GM20431 (cell line): ENCODE results near the gene PPP1R3D.
"Not testable (repeated sequence)": the region's sequence is repeated elsewhere in the genome, so short reads cannot be mapped to it uniquely, and the experiment has no call there.

ENCODE experiments used
- in situ Hi-C: fragments of 300-500 bp; cut with MseI, MboI; formaldehyde crosslinking; loops from one replicate; pipeline ENCODE4 v1.15.0; 2020; ENCODE audit warnings: low sequenced_read_pairs; ENCODE audit not compliant: unreplicated experiment

Gene PPP1R3D, protein sequence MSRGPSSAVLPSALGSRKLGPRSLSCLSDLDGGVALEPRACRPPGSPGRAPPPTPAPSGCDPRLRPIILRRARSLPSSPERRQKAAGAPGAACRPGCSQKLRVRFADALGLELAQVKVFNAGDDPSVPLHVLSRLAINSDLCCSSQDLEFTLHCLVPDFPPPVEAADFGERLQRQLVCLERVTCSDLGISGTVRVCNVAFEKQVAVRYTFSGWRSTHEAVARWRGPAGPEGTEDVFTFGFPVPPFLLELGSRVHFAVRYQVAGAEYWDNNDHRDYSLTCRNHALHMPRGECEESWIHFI

DNA sequence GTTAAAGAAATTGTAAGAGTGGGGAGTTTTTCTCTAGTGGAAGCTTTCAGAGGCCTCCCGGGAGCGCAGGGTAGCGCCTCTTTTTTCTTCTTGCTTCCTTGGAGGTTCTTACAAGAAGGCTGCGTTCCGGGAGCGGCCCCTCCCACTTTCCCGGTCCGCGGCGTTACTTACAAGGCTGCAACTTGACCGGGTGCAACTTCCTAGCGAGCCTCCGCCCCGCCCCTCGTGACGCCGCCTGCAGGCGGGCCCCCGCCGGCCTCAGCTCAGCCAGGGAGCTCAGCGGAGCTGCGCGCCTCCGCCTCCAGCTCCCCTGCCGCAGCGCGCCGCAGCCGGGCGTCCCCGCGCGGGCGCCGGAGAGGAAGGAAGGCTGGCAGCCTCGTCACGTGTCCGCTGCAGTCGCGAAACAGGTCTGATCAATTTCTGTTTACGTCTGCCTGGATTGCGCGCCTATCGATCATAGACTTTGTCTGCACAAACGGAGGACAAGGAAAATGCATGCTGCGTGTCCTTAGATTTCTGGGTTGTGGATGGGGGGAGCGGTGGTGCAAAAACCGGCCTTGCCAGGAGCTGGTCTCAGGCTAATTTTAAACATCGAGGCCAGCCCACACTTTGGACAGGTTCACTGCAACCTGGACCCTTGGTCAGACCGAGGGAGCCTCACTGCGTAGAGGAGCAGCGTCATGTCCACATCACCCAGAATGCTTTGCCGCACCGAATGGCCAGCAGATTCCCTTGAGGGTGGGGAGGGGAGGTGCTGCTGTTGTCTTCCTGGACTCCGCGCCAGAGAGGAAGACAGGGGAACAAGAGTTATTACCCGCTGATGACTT, at the start of gene PPP1R3D, which contains the start of gene FAM217B:
Gene PPP1R3D, minus strand, starts transcription at position 177 of the 827 bp plus-strand sequence. CDS start 374 bp downstream, outside the sequence.
Gene FAM217B, plus strand, starts transcription at position 261 of the 827 bp plus-strand sequence. CDS start 3,555 bp downstream, outside the sequence.
- in situ Hi-C loops, result no loop called here

DNA sequence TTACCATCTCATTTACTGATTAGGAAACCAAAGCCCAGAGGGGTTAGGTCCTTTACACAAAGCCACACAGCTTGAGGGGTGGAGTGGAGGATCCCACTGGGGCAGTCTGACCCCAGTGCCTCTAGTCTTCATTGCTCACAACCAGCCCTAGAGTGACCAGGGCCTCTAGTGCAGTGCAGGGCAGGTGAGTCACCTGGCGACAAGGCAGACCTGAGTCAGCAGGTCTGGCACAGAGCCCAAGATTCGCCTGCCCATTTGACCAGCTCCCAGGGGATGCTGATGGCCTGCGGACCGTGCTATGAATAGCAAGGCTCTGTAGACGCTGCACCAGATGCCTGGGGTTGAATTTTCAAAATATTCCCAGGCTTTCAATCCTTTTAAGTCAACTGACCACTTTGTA, 48.0 kb upstream of the PPP1R3D start:
- in situ Hi-C loops, result no loop called here

DNA sequence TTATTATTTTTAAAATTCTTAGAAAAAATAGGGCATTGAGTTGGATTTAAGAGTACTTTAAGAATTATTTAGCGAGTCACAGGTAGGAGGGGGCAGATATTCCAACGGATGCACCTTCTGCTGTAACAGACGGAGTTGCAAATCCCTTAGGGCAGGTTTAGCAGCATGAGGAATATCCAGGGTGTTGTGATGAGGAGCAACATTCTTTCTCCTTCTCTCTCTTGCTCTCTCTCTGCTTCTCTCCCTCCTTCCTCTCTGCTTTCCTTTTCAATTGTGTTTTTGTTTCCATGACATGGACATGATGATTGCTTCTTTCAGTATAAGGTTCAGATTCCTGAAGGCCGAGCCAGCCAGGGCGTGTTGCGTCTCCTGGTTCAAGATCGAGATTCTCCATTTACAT, 47.0 kb upstream of the PPP1R3D start:
- in situ Hi-C loops, result no loop called here

GRCh38 chr20:59985864-59986263, 45.8 kb upstream of the PPP1R3D start:
- in situ Hi-C loops, result no loop called here

- in situ Hi-C loops, result no loop called here
Observed at GRCh38 chr20:59985164-59985563, 45.1 kb upstream of the PPP1R3D start.

DNA sequence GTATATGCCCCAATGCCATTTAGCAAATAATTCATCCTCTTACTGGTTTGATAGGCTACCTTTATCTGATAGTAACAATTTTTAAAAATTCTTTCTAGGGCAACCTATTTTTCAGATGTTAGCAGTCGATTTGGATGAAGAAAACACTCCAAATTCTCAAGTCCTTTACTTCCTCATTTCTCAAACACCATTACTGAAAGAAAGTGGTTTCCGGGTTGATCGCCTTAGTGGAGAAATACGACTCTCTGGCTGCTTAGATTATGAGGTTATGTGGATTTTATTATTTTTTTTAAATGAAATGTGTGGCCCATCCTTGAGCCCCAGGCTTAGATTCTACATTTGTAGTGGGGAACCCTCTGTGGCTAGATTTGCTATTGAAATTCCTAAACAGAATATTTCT, 44.4 kb upstream of the PPP1R3D start:
- in situ Hi-C loops, result no loop called here

DNA sequence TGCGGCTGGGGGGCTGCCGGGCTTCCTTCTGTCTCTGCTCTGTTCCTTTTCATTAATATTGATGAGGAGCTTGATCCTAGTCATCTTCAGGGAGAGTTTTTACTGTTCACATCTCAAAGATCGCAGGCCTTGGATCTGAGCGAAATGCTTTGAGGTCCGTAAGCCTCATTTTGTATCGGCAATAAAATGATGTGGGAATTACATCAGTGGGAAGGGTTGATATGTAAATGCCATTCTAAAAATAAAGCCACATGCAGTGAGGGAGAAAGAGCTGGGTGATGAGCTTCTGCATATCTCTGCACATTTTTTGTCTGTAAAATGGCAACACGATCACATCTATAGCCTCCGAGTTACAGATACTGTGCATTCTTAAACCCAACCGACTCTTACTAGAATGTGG, 43.0 kb upstream of the PPP1R3D start:
- in situ Hi-C loops, result no loop called here

- in situ Hi-C loops, result no loop called here
Observed at GRCh38 chr20:59977086-59977485, 37.0 kb upstream of the PPP1R3D start.

GRCh38 chr20:59976156-59976782, 36.2 kb upstream of the PPP1R3D start:
- in situ Hi-C loops, result no loop called here

DNA sequence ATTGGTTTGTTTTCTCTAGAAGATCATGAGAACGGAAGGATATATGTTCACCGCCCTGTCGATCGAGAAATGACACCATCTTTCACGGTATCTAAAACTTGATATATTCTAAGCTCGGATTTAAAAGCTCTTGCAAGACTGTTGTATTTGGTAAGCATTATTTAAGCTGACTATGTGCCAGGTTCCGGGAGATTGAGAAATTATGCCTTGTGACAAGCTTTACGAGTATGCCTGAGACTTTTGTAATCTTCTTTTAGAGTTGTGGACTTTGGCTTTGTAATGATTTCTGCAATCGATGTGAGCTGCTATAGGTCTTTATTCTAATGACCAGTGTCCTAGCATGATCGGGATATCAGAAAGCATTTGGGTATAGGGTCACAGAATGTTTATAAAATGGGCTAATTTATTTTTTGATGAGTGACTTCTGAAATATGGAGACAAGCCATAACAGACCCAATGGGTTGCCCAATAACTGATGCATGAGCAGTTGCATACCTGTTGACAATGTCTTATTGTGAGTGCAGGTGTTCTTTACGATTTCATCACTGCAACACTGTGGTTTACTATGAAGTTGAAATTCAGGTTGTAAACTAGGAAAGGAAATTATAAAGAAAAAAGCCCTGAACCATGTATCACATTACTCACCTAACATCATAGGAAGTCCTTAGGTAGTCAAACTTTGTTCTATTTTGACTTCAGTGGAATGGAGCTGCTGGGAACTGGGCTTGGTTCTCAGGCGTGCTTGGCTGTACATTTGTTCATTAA, 32.1 kb upstream of the PPP1R3D start:
- in situ Hi-C loops, result no loop called here

GRCh38 chr20:59971428-59971827, 31.3 kb upstream of the PPP1R3D start:
- in situ Hi-C loops, result no loop called here

DNA sequence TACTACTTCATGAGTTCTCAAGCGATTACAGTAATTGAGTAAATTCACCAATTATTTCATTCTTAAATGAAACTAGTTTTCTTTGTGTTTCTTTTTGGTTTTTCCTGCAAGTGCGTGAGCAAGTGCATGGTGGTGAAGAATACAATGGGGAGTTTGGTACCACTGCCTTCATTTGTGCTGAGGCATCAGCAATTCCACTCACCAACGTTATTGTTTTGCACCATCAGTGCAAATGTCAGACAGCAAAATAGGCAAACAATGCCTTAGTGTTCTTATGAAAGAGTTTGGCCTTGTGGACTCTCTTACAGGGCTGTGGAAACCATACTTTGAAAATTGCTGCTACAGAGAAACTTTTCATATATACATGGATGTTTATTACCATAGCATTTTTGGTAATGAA, 26.3 kb upstream of the PPP1R3D start:
- in situ Hi-C loops, result no loop called here

DNA sequence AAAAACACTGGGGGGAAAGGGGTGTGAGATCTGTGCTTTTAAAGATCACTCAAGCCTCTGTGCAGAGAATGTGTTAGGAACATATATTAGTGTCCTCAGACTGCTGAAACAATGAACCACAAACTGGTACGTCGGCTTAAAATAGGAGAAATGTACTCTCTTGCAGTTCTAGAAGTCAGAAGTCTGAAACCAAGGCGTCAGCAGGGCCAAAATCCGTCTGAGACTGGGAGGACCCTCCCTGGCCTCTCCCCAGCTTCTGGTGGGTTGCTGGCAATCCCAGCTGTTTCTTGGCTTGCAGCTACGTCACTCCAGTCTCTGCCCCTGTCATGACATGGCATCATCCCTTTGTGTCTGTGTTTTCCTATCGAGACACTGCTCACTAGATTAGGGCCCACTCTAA, 22.1 kb upstream of the PPP1R3D start:
- in situ Hi-C loops, result no loop called here

- in situ Hi-C loops, result no loop called here
Observed at GRCh38 chr20:59961423-59961822, 21.3 kb upstream of the PPP1R3D start.

GRCh38 chr20:59958626-59959025, 18.5 kb upstream of the PPP1R3D start:
- in situ Hi-C loops, result no loop called here

DNA sequence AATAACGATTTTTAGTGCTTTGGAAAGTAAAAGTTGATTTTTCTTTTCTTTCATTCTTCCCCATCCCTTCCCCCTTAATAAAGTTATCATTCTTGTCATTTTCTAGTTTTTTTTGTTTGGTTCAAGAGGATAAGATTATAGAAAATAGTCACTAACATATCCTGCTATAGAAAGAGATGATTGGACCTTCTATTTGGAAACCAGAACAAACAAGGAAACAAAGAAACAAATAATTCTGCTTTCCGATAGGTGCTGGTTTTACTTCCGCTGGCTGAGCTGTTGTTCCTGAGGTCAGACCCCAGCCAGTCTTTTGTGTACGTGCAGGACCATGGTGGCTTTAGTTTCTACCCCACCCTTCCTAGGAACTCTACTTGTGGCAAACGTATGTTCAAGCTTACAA, 18.0 kb upstream of the PPP1R3D start, which contains the start of gene CDH26:
Gene CDH26, plus strand, starts transcription at position 301 of the 400 bp plus-strand sequence. CDS start 304 bp downstream, outside the sequence.
- in situ Hi-C loops, result no loop called here

- in situ Hi-C loops, result not testable (repeated sequence)
Observed at GRCh38 chr20:59957568-59957967, 17.5 kb upstream of the PPP1R3D start.

GRCh38 chr20:59955131-59955796, 15.2 kb upstream of the PPP1R3D start:
- in situ Hi-C loops, result no loop called here

DNA sequence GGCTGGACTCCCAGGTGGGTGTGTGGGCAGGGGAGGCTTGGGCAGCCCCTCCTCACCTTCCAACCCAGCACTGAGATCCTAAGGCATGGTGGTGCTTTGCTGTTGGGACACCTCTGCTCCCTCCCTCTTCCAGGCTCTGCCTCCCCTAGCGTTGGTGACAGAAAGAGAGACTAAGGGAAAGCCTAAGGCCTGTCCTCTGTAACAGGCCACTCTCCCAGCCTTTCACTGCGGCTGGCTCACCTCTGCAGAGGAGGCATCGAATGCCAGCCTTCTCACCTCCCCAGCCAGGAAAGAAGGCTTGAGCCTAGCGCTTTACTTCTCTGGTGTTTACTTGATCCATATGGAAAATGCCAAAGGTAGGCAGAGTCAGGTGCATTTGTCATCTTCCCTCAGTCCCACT, 14.6 kb upstream of the PPP1R3D start:
- in situ Hi-C loops, result no loop called here
